Parathyroid adenoma (tissue), 2 donors: ENCODE data around the gene TMEM164.

Source experiments
- H2AFZ ChIP-seq: fragments of 300-600 bp; sonication (generic); one replicate; pipeline ENCODE4 v1.7.0; 2017; ENCODE audit warnings: antibody characterized with exemption, mild to moderate bottlenecking
- H3K27ac ChIP-seq: fragments of 300-600 bp; sonication (generic); one replicate; pipeline ENCODE4 v1.7.0; 2017
- H3K27me3 ChIP-seq: fragments of 300-600 bp; sonication (generic); one replicate; pipeline ENCODE4 v1.7.0; 2017; ENCODE audit warnings: low read length; ENCODE audit not compliant: control insufficient read depth, insufficient read depth
- H3K36me3 ChIP-seq: fragments of 300-600 bp; sonication (generic); one replicate; pipeline ENCODE4 v1.7.0; 2017; ENCODE audit warnings: low read length; ENCODE audit not compliant: control insufficient read depth, insufficient read depth
- H3K4me1 ChIP-seq: fragments of 300-600 bp; sonication (generic); one replicate; pipeline ENCODE4 v1.7.0; 2017; ENCODE audit warnings: control low read depth
- H3K4me2 ChIP-seq: fragments of 300-600 bp; sonication (generic); one replicate; pipeline ENCODE4 v1.7.0; 2017; ENCODE audit warnings: low read length
- H3K4me3 ChIP-seq: fragments of 300-600 bp; sonication (generic); one replicate; pipeline ENCODE4 v1.7.0; 2017; ENCODE audit warnings: low read depth, low read length
- H3K79me2 ChIP-seq: fragments of 300-600 bp; sonication (generic); one replicate; pipeline ENCODE4 v1.7.0; 2017; ENCODE audit warnings: control low read depth
- H3K9ac ChIP-seq: fragments of 300-600 bp; sonication (generic); one replicate; pipeline ENCODE4 v1.7.0; 2017; ENCODE audit warnings: mild to moderate bottlenecking
- H3K9me3 ChIP-seq: fragments of 300-600 bp; sonication (generic); one replicate; pipeline ENCODE4 v1.7.0; 2017; ENCODE audit warnings: low read length; ENCODE audit not compliant: control insufficient read depth
- TF ChIP-seq, protein P1 (sequence below): fragments of 300-600 bp; sonication (generic); IDR thresholded peaks from one replicate; pipeline ENCODE4 v1.7.0; 2017; ENCODE audit warnings: antibody characterized with exemption, mild to moderate bottlenecking
- donor health status: primary hyperparathyroidism.

TMEM164 gene

DNA sequence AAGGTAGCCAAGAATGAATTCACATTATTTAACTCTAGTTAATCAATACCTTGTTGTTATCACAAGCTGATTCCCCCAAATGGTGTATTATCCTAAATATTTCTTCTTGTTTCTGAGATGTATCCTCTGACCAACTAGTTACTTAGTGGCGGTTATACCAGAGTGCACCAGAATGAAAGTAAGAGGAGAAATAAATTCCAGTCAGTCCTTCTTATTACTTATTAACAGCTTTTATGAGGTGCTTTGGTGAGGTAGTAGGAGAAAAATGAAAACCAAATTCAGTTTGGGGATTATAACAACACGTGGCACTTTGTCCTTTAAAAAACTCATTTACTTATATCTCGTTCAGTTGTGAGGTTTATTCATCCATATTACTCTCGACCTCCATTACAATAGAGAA, 213.1 kb downstream of the TMEM164 start:
- H3K4me1 ChIP-seq = no peaks in the 10 kb centered on the region
- H3K9ac ChIP-seq = no peak overlapping the region
- no peaks in the 10 kb centered on the region for H3K79me2 ChIP-seq
- TF ChIP-seq, protein P1, sequence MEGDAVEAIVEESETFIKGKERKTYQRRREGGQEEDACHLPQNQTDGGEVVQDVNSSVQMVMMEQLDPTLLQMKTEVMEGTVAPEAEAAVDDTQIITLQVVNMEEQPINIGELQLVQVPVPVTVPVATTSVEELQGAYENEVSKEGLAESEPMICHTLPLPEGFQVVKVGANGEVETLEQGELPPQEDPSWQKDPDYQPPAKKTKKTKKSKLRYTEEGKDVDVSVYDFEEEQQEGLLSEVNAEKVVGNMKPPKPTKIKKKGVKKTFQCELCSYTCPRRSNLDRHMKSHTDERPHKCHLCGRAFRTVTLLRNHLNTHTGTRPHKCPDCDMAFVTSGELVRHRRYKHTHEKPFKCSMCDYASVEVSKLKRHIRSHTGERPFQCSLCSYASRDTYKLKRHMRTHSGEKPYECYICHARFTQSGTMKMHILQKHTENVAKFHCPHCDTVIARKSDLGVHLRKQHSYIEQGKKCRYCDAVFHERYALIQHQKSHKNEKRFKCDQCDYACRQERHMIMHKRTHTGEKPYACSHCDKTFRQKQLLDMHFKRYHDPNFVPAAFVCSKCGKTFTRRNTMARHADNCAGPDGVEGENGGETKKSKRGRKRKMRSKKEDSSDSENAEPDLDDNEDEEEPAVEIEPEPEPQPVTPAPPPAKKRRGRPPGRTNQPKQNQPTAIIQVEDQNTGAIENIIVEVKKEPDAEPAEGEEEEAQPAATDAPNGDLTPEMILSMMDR = no peak
- no peak overlapping the region for H3K4me3 ChIP-seq
- no peaks in the 10 kb centered on the region for H3K9me3 ChIP-seq
- H2AFZ ChIP-seq = no peak overlapping the region
- no peaks in the 10 kb centered on the region for H3K27me3 ChIP-seq
- H3K4me2 ChIP-seq = no peak overlapping the region
- H3K27ac ChIP-seq = no peak overlapping the region
- no peaks in the 10 kb centered on the region for H3K36me3 ChIP-seq

DNA sequence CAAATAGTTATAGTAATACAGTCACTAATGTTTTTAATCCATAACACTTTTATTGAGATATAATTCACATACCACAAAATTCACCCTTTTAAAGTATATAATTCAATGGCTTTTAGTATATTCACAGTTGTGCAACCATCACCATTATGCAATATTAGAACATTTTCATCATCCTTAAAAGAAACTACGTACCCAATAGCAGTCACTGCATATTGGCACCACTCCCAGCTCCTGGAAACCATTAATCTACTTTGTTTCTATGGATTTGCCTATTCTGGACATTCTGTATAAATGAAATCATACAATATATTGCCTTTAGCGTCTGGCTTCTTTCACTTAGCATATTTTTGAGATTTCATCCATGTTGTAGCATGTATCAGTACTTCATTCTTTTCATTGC, 215.7 kb downstream of the TMEM164 start:
- H3K27ac ChIP-seq = no peak overlapping the region
- H3K9ac ChIP-seq = no peak overlapping the region
- no peak overlapping the region for H3K4me3 ChIP-seq
- no peaks in the 10 kb centered on the region for H3K27me3 ChIP-seq
- H2AFZ ChIP-seq = no peak overlapping the region
- H3K4me2 ChIP-seq = no peak overlapping the region
- no peaks in the 10 kb centered on the region for H3K4me1 ChIP-seq
- TF ChIP-seq, protein P1 = no peak
- H3K79me2 ChIP-seq = no peaks in the 10 kb centered on the region
- no peaks in the 10 kb centered on the region for H3K36me3 ChIP-seq
- no peaks in the 10 kb centered on the region for H3K9me3 ChIP-seq

DNA sequence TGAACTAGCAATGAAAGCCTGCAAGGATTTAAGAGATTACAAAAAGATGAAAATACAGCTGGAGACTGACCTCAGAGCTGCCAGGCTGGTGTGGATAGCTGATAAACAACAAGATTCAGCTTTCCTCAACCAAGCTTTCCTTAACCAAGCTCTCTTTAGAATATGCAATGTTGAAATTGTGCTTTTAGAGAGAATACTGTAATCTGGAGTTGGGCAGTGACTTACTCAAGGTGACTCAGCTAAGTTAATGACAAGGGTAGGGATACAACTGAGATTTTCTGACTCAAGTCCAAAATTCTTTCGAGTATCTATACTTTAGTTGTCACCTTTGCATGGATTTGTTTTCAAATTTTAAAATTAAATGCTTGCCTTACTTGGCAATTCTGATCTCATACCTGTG, 217.0 kb downstream of the TMEM164 start:
- Histone ChIP-seq H3K4me2 (no peak overlapping the region), H3K36me3 (no peaks in the 10 kb centered on the region), H3K4me1 (no peaks in the 10 kb centered on the region), H3K4me3 (no peak overlapping the region), H3K27ac (no peak overlapping the region), H2AFZ (no peak overlapping the region), H3K27me3 (no peaks in the 10 kb centered on the region), H3K79me2 (no peaks in the 10 kb centered on the region), H3K9ac (no peak overlapping the region), H3K9me3 (no peaks in the 10 kb centered on the region)
- TF ChIP-seq, protein P1 = no peak

GRCh38 chrX:110222497-110223257, 219.8 kb downstream of the TMEM164 start:
- no peak overlapping the region for H3K27ac ChIP-seq
- no peak overlapping the region for H3K9ac ChIP-seq
- H3K27me3 ChIP-seq = no peaks in the 10 kb centered on the region
- no peaks in the 10 kb centered on the region for H3K36me3 ChIP-seq
- H3K4me2 ChIP-seq = no peak overlapping the region
- no peaks in the 10 kb centered on the region for H3K79me2 ChIP-seq
- H3K4me3 ChIP-seq = no peak overlapping the region
- no peaks in the 10 kb centered on the region for H3K9me3 ChIP-seq
- no peaks in the 10 kb centered on the region for H3K4me1 ChIP-seq
- H2AFZ ChIP-seq = no peak overlapping the region
- TF ChIP-seq, protein P1 = no peak
